Testis (tissue), 3 donors: ENCODE measurements around the gene ZNF236. TPM values are rescaled to one million over a fixed set of nuclear protein-coding genes. Genes with fewer than 3 reads are reported as not detected.

Experiments used
- DNase-seq: peaks from one replicate; pipeline ENCODE4 v3.0.0-alpha.2; 2019
- H3K27ac ChIP-seq, 2 donors: fragments of 200-600 bp; sonication (generic); one replicate each; pipeline ENCODE4 v1.5.1; 2019
- H3K27me3 ChIP-seq: fragments of 200-600 bp; sonication (generic); one replicate; pipeline ENCODE4 v1.5.1; 2019
- H3K36me3 ChIP-seq: fragments of 200-600 bp; sonication (generic); one replicate; pipeline ENCODE4 v1.5.1; 2017; ENCODE audit warnings: low read depth; ENCODE audit errors: missing control alignments
- H3K4me1 ChIP-seq: fragments of 200-600 bp; sonication (generic); one replicate; pipeline ENCODE4 v1.5.1; 2019
- H3K4me3 ChIP-seq, 2 donors: fragments of 200-600 bp; sonication (generic); one replicate each; pipeline ENCODE4 v1.5.1; 2017 to 2019
- H3K9me3 ChIP-seq: fragments of 200-600 bp; sonication (generic); one replicate; pipeline ENCODE4 v1.5.1; 2017
- POLR2A ChIP-seq: fragments of 450-650 bp; IDR thresholded peaks from one replicate; pipeline ENCODE4 v1.6.1; 2017; ENCODE audit warnings: antibody characterized with exemption, mild to moderate bottlenecking, moderate library complexity
- WGBS, 2 donors: methylation state at CpG; one replicate each; pipeline ENCODE4 v1.1.5; 2018; 5-methylcytosine and 5-hydroxymethylcytosine counted together
- intact Hi-C: fragments of 100-400 bp; cut with DNase I; formaldehyde crosslinking; loops from one replicate; pipeline ENCODE4 v1.15.1; 2023; ENCODE audit warnings: low total_unique reads
- polyA plus RNA-seq: library from polyadenylated mRNA; stranded (reverse); fragments of 350-450 nt; fragmentation: Illumina TruSeq; extraction: RNeasy Lipid Tissue Mini Kit (QIAGEN cat#74804); gene quantifications from one replicate; pipeline ENCODE4 v1.2.3, GENCODE V29; 2014; ENCODE audit warnings: low read depth, low replicate concordance; ENCODE audit not compliant: insufficient read depth
- small RNA-seq, 2 donors: library from RNA; depleted of rRNA; stranded (forward); fragments of <200 nt; gene quantifications; one replicate each; pipeline ENCODE3, GENCODE V24; 2016
- total RNA-seq, 2 donors: library from RNA; depleted of rRNA; stranded (reverse); fragments of >200 nt; gene quantifications; one replicate each; pipeline ENCODE4 v1.2.3, GENCODE V29; 2016

The ZNF236 gene
- total and polyA plus RNA-seq, 3 donors from 2014 or later: 19.5 to 58.2 (median 53.9) TPM

DNA sequence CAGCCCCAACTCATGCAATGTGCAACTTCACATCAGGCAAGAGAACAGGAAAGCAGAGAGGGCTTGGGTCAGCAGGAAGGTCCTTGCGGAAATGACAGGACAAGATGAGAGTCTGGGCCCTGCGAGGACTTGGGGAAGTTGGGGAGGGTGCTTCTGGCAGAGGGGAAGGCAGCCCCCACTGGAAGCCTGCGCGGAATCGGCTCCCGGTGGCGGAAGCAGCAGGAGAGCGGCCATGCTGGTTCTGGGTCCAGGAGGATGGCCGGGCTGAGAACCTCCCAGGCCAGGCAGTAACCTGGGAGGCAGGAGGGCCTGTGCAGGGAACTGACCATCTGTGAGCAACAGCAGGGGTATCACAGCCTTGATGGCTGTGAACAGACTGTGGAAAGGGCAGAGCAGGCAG lies 197.3 kb downstream of the ZNF236 start:
- DNase-seq: no peak
- H3K27me3 ChIP-seq: no peaks in the 10 kb centered on the region
- no peak for TF ChIP-seq POLR2A
- no peaks in the 10 kb centered on the region for H3K9me3 ChIP-seq
- no peak overlapping the region for H3K4me3 ChIP-seq
- no peaks in the 10 kb centered on the region for H3K36me3 ChIP-seq
- H3K27ac ChIP-seq: no peak overlapping the region
- no peaks in the 10 kb centered on the region for H3K4me1 ChIP-seq
- WGBS, 2 donors: 91 to 96% methylated on average over 7 to 9 of the region's 9 CpGs
- intact Hi-C loops: no loop called here

Small RNAs within 50 kb of the gene (small RNA-seq; reads per million reads assigned to genes)
- gene RF00017 (0 reads per million in 2 donors), gene RNU6-346P (0 reads per million in 2 donors)
